SU-DHL-6 (cell line): ENCODE data around the gene SUN5.

Source experiments
- EZH2phosphoT487 ChIP-seq: fragments of 200-600 bp; sonication (generic), shearing (Covaris generic); conservative IDR thresholded peaks from 2 replicates; pipeline ENCODE4 v1.6.1; 2018; ENCODE audit warnings: mild to moderate bottlenecking, antibody characterized with exemption, low read length, moderate library complexity, mixed read lengths
- TF ChIP-seq, protein P1 (sequence below): fragments of 200-600 bp; sonication (generic); IDR thresholded peaks from one replicate; pipeline ENCODE4 v1.5.1; 2017; ENCODE audit warnings: antibody characterized with exemption, mild to moderate bottlenecking, low read length, moderate library complexity; ENCODE audit not compliant: insufficient read depth, poor library complexity, severe bottlenecking

DNA sequence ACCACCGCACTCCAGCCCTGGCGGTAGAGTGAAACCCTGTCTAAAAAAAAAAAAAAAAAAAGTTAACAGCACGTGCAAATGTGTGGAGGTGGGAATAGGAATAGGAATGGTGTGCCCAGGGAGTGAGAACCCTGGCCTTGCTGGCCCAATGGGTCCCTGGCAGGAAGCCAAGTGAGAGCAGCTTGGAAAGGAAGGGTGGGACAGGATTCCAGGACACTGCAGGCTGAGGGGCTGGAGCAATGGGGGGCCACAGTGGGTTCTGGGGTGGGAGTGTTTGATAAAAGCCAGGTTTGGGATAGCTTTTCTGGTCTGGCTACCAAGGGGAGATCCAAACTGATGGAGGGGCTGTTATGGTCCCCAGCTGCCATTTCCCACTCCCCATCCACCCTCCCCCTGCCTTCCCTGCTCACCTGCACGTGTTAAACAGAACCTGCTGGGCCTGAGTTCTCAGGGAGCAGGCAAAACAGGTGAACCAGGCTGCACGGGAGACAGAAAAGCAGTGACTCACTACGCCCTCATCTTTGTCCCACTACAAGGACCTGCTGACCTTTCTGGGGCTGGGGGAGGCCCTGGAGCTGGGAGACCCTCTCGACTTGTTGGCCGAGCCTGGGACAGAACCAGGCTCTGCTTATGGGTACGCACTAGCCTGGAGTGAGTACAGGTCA, 3.3 kb downstream of the SUN5 start:
- TF ChIP-seq, protein P1, sequence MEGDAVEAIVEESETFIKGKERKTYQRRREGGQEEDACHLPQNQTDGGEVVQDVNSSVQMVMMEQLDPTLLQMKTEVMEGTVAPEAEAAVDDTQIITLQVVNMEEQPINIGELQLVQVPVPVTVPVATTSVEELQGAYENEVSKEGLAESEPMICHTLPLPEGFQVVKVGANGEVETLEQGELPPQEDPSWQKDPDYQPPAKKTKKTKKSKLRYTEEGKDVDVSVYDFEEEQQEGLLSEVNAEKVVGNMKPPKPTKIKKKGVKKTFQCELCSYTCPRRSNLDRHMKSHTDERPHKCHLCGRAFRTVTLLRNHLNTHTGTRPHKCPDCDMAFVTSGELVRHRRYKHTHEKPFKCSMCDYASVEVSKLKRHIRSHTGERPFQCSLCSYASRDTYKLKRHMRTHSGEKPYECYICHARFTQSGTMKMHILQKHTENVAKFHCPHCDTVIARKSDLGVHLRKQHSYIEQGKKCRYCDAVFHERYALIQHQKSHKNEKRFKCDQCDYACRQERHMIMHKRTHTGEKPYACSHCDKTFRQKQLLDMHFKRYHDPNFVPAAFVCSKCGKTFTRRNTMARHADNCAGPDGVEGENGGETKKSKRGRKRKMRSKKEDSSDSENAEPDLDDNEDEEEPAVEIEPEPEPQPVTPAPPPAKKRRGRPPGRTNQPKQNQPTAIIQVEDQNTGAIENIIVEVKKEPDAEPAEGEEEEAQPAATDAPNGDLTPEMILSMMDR: no peak
- no peak for TF ChIP-seq EZH2phosphoT487
